ENCODE results near the gene ATRIP.
"Not testable (repeated sequence)": the region's sequence is repeated elsewhere in the genome, so short reads cannot be mapped to it uniquely, and the experiment has no call there.

The ATRIP gene

DNA sequence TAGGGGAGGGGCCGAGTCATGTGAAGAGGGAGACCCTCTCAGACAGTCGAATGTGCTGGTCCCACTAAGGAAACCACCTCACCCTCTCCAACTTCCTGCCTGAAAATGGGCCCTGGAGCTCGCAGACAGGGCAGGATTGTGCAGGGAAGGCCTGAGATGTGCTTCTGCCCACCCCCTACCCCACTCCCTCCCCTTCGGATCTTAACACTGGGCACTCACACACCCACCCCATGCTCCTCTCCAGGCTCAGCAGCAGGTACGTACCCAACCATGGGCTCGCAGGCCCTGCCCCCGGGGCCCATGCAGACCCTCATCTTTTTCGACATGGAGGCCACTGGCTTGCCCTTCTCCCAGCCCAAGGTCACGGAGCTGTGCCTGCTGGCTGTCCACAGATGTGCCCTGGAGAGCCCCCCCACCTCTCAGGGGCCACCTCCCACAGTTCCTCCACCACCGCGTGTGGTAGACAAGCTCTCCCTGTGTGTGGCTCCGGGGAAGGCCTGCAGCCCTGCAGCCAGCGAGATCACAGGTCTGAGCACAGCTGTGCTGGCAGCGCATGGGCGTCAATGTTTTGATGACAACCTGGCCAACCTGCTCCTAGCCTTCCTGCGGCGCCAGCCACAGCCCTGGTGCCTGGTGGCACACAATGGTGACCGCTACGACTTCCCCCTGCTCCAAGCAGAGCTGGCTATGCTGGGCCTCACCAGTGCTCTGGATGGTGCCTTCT is 20.0 kb downstream of the ATRIP start:
- DNase-seq (ENCODE audit: extremely low spot score, insufficient read length, low read depth) (peak; percentile 14), FAIRE-seq (peak; percentile 46)

GRCh38 chr3:48467110-48467454 is 20.5 kb downstream of the ATRIP start:
- DNase-seq (ENCODE audit: extremely low spot score, insufficient read length, low read depth) (no peak), FAIRE-seq (peak; percentile 24)

DNA sequence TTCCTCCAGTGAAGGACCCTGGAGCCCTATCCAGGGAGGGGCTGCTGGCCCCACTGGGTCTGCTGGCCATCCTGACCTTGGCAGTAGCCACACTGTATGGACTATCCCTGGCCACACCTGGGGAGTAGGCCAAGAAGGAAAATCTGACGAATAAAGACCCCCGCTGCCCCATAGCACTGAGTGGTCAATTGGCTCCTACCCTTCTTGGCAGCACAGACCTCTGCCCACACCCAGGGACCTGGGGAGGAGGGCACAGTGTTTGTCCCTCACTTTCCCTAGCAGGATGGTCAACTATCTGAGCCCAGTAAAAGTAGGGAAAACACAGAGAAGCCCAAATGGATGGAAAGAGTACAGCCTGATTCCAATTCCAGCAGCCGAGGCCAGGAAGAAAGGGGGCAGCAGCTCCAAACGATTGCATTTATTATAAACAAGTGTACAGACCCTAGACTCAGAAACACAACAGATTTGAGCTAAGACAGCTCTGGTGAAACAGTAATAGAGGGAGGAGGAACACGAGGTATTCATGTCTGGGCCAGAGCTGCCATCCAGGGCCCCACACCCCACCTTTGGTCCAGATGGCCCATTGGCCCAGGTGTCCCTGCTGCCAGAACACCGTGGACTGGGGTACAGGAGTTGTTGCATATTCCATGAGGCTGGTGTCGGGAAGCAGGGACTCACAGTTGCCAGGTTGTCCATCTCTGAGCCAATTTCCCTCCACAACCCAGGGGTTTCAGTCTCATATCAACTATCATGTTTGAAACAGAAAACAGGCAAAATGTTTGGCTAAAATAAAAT is 21.1 kb downstream of the ATRIP start:
- no peak for FAIRE-seq
- no peak for DNase-seq (ENCODE audit: extremely low spot score, insufficient read length, low read depth)

DNA sequence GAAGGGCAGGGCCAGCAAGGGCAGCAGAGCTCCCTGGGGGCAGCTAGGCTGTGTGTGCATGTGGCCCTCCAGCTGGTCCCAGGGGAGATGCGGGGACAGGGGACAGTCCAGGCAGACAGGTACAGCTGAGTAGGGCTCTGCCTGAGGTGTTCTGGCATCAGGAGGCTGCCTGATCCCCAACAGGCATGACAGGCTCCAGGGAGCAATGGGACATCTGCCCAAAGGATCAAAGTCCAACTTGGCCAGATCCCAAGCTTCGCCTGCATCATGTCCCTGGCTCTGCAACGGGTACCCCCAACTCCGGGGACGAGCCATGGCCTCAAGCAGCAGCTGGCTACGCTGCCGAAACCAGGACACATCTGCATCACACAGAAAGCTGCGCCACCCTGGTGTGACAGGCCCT is 21.8 kb downstream of the ATRIP start:
- FAIRE-seq: no peak

GRCh38 chr3:48469046-48469915 is 22.7 kb downstream of the ATRIP start:
- no peak for FAIRE-seq
- no peak for DNase-seq (ENCODE audit: extremely low spot score, insufficient read length, low read depth)

More for the DNA sequence above, 21.8 kb downstream of the ATRIP start:
- DNase-seq (ENCODE audit: extremely low spot score, insufficient read length, low read depth): no peak

- DNase-seq (ENCODE audit: extremely low spot score, insufficient read length, low read depth): no peak
- no peak for FAIRE-seq
Observed at GRCh38 chr3:48470286-48470685, 23.7 kb downstream of the ATRIP start.

DNA sequence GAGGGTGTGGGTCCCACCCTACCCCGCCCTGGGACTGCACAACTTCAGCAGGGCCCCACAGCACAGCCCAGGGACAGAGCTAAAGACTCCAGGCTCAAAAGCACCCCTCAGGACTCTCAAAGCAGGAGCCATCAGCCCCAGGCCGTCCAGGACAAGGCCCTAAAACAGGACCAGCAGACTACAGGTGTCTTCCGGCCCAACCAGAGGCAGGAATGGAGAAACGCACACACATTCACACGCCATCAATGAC is 26.1 kb downstream of the ATRIP start:
- FAIRE-seq (no peak), DNase-seq (ENCODE audit: extremely low spot score, insufficient read length, low read depth) (peak; percentile 8)

GRCh38 chr3:48472923-48473616 is 26.5 kb downstream of the ATRIP start:
- DNase-seq (ENCODE audit: extremely low spot score, insufficient read length, low read depth) (peak; percentile 86), FAIRE-seq (peak; percentile 100)

GRCh38 chr3:48473617-48473952 is 27.0 kb downstream of the ATRIP start:
- DNase-seq (ENCODE audit: extremely low spot score, insufficient read length, low read depth) (no peak), FAIRE-seq (no peak)

- not testable (repeated sequence) for FAIRE-seq; DNase-seq (ENCODE audit: extremely low spot score, insufficient read length, low read depth)
Observed at GRCh38 chr3:48474031-48474430, 27.5 kb downstream of the ATRIP start.

DNA sequence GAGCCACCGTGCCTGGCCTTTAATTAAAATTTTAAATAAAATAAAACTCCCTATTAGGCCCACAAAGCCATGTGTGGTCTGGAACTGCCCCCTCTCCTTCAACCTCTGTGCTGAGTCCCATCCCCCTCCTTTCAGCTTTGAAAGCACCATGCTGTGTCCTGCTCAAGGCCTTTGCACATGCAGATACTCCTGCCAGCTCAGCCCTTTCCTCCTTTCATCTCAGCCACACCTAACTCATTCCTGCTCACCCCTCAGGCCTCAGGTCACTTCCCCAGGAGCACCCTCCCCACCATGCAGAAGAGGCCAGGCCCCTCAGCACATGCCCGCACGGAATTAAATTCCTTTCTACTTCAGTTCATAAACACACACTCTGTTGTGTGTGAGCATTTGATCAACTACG is 28.1 kb downstream of the ATRIP start:
- FAIRE-seq: no peak
- DNase-seq (ENCODE audit: extremely low spot score, insufficient read length, low read depth): no peak

DNA sequence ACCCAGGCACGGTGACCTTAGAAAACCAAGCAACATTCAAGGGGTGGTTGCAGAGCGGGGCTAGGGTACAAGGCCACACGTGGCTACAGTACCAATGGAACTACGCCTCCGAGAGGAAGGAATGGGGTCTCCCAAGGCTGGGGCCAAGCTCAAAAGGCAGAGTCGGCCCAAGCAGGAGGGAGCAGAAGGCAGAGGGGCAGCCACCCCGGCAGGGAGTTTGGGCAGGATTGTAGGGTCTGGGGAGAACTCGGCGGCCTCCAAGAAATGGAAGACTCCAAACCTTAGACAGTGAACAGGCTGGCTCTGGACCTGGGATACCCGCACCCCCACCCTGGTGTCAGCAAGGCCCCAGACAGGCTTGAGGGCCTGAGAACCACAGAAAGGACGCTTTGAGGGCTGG is 28.7 kb downstream of the ATRIP start:
- no peak for FAIRE-seq
- DNase-seq (ENCODE audit: extremely low spot score, insufficient read length, low read depth): no peak

DNA sequence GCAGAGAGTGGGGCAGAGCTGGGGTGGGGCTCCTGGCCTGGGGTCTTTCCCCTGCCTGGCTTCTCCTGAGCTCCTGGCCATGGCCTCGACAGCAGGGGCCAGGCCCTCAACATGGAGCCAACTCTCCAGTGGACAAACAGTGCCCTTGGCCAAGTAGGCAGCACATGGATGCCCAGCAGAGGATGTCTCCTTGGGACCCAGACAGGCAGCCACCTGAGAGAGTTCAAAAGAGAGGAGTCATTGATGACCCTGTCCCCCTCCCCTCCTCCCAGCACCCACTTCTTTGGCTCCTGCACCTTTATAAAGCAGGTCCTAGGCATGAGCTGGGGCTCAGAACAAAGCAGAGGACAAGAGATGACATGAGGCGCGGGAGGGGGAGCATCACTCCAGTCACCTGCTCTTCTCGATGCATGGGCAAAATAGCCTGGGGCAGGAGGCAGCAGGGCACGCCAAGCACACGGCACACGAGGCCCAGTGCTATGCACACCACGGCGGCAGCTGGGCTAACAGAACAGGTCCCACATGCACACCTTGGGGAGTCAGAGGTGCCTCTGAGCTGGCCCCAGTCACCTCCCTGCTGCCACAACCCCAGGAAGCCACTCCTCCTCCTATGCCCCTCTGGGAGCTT is 30.0 kb downstream of the ATRIP start:
- FAIRE-seq (no peak), DNase-seq (ENCODE audit: extremely low spot score, insufficient read length, low read depth) (no peak)

DNA sequence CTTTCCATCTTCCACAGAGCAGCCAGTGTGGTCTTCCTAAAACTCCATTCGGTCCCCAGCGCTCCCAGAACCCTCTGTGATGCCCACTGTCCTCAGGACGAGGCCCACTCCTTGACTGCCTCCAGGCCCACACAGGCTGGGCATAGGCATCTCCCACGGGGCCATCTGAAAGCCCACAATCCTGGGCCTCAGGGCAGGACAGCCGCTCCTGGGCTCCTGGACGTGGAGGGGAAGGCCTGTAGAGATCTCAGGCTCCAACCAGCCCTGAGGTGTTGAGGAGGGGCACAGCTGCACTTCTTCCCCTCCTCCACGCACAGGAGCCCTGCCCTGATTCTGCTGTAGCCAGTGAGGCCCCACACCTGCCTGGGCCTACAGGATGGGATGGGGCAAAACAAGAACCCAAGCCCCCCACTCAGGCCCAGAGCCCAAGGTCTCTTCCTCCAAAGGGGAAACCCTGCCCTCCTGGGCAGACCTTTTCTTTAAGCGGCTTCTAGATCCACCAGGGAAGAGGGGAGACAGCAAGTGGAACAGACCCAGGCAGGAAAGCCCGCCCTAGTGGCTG is 31.5 kb downstream of the ATRIP start:
- DNase-seq (ENCODE audit: extremely low spot score, insufficient read length, low read depth) (no peak), FAIRE-seq (no peak)

DNA sequence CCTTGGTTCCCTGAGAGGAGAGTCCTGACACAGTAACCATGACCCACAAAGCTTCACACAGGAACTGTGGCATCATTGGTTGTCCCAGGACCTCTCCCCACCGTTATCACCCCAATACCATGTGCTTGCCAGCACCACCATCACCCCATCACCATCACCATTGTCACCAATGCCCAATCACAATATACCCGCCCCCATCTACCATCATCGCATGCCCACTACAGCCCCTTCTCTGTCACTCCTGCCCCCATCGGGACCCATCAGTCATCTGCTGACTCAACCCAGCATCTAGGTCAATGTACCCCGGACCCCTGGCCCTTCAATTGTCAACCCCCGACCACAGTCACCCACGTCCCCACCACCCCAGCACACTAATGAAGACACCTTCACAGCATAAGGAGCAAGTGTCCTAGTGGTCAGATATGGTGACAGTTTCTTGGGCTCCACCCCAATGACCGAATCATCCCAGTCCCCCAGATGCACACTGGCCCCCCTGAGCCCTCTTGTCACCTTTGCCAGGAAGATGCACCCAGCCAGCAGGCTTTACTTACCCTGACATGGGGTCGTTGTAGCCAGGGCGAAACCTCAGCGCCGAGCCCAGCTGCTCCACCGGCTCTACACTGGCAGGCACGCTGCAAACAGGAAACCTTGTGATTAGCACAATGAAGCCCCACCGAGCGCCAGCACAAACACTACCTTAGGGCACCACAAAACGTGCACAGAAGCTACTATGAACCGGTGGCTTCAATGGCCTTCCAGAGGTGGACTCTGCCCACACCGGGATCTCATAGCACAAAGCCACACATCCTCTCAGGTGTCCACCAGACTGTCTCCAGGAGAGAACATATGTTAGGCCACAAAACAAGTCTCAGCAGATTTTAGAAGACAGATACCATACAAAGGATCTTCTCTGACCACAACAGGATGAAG is 32.4 kb downstream of the ATRIP start:
- peak; percentile 85 for FAIRE-seq
- DNase-seq (ENCODE audit: extremely low spot score, insufficient read length, low read depth): no peak

DNA sequence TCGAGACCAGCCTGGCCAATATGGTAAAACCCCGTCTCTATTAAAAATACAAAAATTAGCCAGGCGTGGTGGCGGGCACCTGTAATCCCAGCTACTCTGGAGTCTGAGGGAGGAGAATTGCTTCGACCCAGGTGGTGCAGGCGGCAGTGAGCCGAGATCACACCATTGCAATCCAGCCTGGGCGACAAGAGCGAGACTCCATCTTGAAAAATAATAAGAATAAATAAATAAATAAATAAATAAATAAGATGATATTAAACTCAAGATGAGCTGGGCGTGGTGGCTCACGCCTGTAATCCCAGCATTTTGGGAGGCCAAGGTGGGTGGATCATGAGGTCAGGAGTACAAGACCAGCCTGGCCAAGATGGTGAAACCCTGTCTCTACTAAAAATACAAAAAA is 34.4 kb downstream of the ATRIP start:
- not testable (repeated sequence) for DNase-seq (ENCODE audit: extremely low spot score, insufficient read length, low read depth); FAIRE-seq

- FAIRE-seq; DNase-seq (ENCODE audit: extremely low spot score, insufficient read length, low read depth): not testable (repeated sequence)
Observed at GRCh38 chr3:48482822-48483221, 36.3 kb downstream of the ATRIP start.

DNA sequence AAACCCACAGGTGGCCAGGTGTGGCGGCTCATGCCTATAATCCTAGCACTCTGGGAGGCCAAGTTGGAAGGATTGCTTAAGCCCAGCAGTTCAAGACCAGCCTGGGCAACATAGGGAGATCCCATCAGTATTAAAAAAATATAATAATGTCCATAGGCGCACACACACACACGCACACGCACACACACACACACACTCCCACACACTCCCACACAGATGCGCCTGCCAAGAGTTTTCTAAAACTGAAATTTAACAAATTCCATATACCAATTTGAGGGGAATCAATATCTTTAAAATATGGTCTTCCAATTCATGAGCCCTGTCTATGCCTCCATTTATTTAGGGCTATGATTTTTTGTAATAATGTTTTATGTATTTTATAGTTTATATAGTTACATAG is 40.4 kb downstream of the ATRIP start:
- FAIRE-seq (no peak), DNase-seq (ENCODE audit: extremely low spot score, insufficient read length, low read depth) (no peak)
